Medulla oblongata (tissue), 1 donor: Measurements from ENCODE around the gene DNAJC4.

Experiments
- DNase-seq: peaks from one replicate; pipeline ENCODE4 v3.0.0-alpha.2; 2015; ENCODE audit errors: extremely low spot score

The DNAJC4 gene

GRCh38 chr11:64258356-64258755, 28.0 kb downstream of the DNAJC4 start:
- DNase-seq: no peak

GRCh38 chr11:64258946-64259532, 28.7 kb downstream of the DNAJC4 start:
- DNase-seq: no peak

- DNase-seq: no peak
Observed at GRCh38 chr11:64259533-64260067, 29.3 kb downstream of the DNAJC4 start.

- DNase-seq: no peak
Observed at GRCh38 chr11:64260147-64260708, 29.9 kb downstream of the DNAJC4 start.

DNA sequence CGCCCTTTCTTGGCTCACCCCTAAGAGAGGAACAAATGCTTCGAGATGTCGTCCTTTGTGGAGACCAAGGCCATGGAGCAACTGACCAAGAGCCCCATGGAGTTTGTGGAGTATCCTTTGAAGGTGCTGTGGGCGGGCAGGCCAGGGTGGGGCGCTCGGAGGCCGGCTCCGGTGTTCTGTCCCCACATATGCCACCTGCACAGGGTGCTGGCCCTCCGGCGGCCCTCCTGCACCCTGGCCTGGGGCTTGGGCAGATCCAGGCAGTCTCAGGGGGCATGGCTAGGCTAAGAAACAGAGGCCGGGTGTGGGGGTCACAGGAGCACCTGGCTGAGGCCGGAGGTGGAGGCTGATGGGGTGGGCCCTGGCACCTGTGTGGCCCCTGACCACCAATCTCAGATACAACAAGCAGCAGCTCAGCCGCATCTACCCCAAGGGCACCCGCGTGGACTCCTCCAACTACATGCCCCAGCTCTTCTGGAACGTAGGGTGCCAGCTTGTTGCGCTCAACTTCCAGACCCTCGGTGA, 31.3 kb downstream of the DNAJC4 start:
- DNase-seq: no peak

DNA sequence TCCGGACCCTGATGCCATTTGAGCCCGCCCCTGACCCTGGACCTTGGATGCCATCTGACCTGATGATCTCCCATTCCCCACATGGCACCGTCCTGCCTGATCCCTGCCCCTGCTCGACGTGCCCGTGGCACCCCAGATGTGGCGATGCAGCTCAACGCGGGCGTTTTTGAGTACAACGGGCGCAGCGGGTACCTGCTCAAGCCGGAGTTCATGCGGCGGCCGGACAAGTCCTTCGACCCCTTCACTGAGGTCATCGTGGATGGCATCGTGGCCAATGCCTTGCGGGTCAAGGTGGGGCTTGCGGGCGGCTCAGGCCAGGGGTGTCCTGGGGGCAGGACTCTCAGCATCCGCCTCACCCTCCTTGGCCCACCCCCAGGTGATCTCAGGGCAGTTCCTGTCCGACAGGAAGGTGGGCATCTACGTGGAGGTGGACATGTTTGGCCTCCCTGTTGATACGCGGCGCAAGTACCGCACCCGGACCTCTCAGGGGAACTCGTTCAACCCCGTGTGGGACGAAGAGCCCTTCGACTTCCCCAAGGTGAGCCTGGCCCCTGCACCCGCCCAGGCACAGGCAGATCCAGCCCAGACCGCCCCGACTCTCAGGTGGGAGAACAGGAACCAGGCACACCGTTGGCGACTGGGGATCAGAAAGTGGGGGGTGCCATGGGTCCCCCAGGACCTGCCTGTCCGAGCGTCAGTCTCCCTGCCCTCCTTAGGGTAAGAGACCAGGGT, 32.1 kb downstream of the DNAJC4 start:
- DNase-seq: no peak

GRCh38 chr11:64263021-64263946, 32.9 kb downstream of the DNAJC4 start:
- DNase-seq: no peak

- no peak for DNase-seq
Observed at GRCh38 chr11:64263947-64264317, 33.6 kb downstream of the DNAJC4 start.

DNA sequence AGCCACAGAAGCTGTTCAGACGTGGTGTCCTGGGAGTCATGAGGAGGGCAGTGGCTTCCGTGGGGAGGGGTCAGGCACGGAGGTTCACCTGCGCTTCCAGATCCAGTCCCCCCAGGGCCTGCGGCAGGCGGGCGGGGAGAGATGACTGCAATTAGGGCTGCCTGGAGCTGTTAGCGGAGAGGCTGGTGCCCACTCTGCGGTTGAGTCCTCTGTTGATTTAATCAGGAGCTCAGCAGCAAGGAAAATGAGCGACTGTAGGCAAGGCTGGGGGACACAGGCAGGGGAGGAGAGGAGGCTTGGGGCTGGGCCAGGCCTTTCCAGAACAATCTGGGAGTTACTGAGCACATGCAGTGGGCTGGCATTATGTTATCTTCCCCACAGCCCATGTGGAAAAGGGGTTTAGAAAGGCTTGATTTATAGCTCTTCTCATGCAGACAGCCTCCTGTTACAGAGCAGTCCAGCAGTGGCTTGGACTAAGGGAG, 34.1 kb downstream of the DNAJC4 start:
- DNase-seq: no peak

GRCh38 chr11:64265176-64266160, 35.1 kb downstream of the DNAJC4 start:
- DNase-seq: no peak

GRCh38 chr11:64266339-64266738, 36.0 kb downstream of the DNAJC4 start:
- no peak for DNase-seq

- no peak for DNase-seq
Observed at GRCh38 chr11:64267207-64267945, 37.0 kb downstream of the DNAJC4 start.

- peak; percentile 22 for DNase-seq
Observed at GRCh38 chr11:64268025-64268892, 37.9 kb downstream of the DNAJC4 start.

DNA sequence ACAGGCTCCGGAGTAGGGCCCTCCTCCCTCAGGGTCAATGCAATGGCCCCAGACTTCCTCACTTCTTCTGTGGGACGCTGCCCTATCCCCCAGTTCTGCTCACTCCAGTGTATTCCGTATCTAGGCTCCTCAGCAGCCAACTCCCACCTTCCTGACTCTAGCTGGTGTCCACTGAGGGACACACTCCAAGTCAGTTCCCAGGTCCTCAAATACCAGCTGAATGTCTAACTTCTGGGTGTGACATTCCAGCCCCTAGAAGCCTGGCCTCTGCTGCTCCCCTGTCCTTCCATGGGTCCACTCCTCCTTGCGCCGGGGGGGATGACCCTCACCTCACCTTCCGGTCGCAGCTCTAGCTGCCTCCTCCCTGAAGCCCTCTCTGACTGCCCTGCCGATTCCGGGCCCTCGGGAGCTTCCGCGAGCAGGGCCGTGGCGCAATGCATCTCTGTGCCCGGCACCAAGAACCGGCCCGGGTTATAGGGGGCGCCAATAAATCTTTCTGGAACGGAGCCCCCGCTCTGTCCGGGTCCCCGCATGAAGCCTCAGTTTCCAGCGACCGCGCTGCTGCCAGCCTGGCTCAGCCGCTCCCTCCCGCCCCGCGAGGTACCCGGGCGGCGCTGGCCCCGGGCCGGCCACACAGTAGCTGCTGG, 38.7 kb downstream of the DNAJC4 start:
- DNase-seq: peak; percentile 33

- peak; percentile 100 for DNase-seq
Observed at GRCh38 chr11:64269540-64270220, 39.3 kb downstream of the DNAJC4 start.

DNA sequence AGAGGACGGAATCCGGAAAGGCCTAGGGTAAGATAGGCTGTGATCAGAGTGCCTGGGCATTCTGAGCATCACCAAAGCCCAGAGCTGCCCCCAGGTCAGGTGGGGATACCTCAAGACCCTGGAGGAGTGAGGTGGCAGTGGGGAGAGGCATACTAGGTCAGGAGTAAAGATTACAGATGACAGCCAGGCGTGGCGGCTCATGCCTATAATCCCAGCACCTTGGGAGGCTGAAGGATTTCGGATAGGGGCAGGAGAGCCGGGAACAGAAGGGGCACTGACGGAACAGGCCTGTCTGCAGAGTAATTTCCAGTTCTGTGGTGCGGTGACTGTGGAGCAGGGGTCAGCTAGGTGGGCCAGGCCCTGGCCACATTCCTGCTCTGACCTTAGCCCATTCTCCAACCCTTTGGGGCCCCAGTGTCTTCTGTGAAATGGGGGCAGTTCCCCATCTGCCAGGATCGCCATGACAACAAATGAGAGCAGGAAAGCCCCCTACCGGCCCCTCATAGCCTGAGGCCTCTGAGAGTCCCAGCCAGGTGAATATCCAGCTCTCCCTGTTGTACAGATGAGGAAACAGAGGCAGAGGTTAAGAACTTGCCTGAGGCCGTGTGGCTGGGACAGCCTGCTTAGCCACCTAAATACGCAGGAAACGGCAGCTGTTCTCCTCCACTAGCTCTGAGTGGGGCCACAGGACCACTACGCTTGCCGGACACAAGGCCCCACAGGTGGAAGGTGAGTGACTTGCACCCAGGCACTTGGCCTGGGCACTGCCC, 44.9 kb downstream of the DNAJC4 start:
- no peak for DNase-seq

- DNase-seq: no peak
Observed at GRCh38 chr11:64275841-64276240, 45.5 kb downstream of the DNAJC4 start.
